Psoas muscle (tissue), 8 donors: ENCODE data around the gene NUP35. TPM values are rescaled to one million over a fixed set of nuclear protein-coding genes. Genes with fewer than 3 reads are reported as not detected.

Source experiments
- ATAC-seq, 4 donors: fragments of 200-7000 bp; cut with Tn5 transposase; one replicate each; pipeline ENCODE4 v1.9.1; 2020; ENCODE audit warnings: moderate library complexity in 3 of 4, mild to moderate bottlenecking in 2 of 4
- DNase-seq, 2 donors: peaks; one replicate each; pipeline ENCODE4 v3.0.0-alpha.2; 2020
- H3K27ac ChIP-seq: fragments of 200-600 bp; one replicate; pipeline ENCODE4 v1.8.0; 2022
- H3K27me3 ChIP-seq, 3 donors: fragments of 200-600 bp in 1 of 3; one replicate each; pipeline versions ENCODE4 v1.6.1 to v1.8.0; 2013 to 2022; ENCODE audit warnings: low read length in 2 of 3, mild to moderate bottlenecking in 2 of 3, moderate library complexity in 1 of 3; ENCODE audit not compliant: insufficient read depth in 3 of 3
- H3K36me3 ChIP-seq, 2 donors: fragments of 200-600 bp in 1 of 2; one replicate each; pipeline versions ENCODE4 v1.6.1 to v1.8.0; 2013 to 2022; ENCODE audit warnings: low read depth in 1 of 2, mild to moderate bottlenecking in 1 of 2, moderate library complexity in 1 of 2; ENCODE audit not compliant: insufficient read depth in 1 of 2
- H3K4me1 ChIP-seq: fragments of 200-600 bp; one replicate; pipeline ENCODE4 v1.8.0; 2022
- H3K4me3 ChIP-seq: fragments of 200-600 bp; one replicate; pipeline ENCODE4 v1.8.0; 2022; ENCODE audit warnings: mild to moderate bottlenecking
- H3K9me3 ChIP-seq: fragments of 200-600 bp; one replicate; pipeline ENCODE4 v1.8.0; 2022
- CTCF ChIP-seq: fragments of 200-600 bp; IDR thresholded peaks from one replicate; pipeline ENCODE4 v1.8.0; 2022; ENCODE audit warnings: antibody characterized with exemption
- WGBS, 3 donors: extraction: QIAGEN DNeasy Blood & Tissue Kit; methylation state at CpG; one replicate each; pipeline versions ENCODE4 v1.1.6 to v1.1.7; 2013; 5-methylcytosine and 5-hydroxymethylcytosine counted together
- intact Hi-C, 2 donors: fragments of 100-400 bp; cut with DNase I; formaldehyde crosslinking; loops; one replicate each; pipeline versions ENCODE4 v1.11.0 to v1.14.2; 2022
- polyA plus RNA-seq, 3 donors: library from polyadenylated mRNA; stranded (reverse); fragments of 200-250 nt; gene quantifications; one replicate each; pipeline ENCODE4 v1.2.3, GENCODE V29; 2013
- total RNA-seq, 4 donors: library from RNA; stranded (reverse); fragmentation: NEBNext Ultra II Directional in 2 of 4; extraction: Animal tissue kit (Norgen Biotek cat#: 25700) in 2 of 4; gene quantifications; one replicate each; pipeline versions ENCODE4 v1.2.1 to v1.2.4, GENCODE V29; 2021 to 2023
- donor health status: healthy with polysubstance abuse.
- donor health status: DM: no; HTN: no; CAD: no; lungs with moderate emphysema.
- donor health status: Bipolar disorder and iron deficiency.
- donor health status: healthy.
- donor health status: DM: yes; HTN: yes; CAD: no.
- donor health status: DM: no; HTN: no; CAD: no.
- donor health status: DM: no; HTN: no; CAD: no.
- donor health status: DM: yes; HTN: yes; CAD: no.

Gene NUP35
- total and polyA plus RNA-seq, 7 donors, result 5.1 to 11.9 (median 8.3) TPM

GRCh38 chr2:183124957-183125255, 663 bp downstream of the NUP35 start:
- 0 to 1% (median 0%) methylated on average over 10 of the region's 10 CpGs for WGBS, 3 donors
- Histone ChIP-seq H3K9me3 (no peaks in the 10 kb centered on the region), H3K4me1 (peaks cover 13% of the 10 kb centered on the region), H3K27me3 (no peaks in the 10 kb centered on the region), H3K27ac (peak overlapping the region; percentile 87), H3K4me3 (peak overlapping the region; percentile 93), H3K36me3 (peaks cover 0 to 14% of the 10 kb centered on the region in 2 donors)
- DNase-seq (no peak), ATAC-seq (no peak)
- TF ChIP-seq CTCF, result no peak
- intact Hi-C loops, result loop anchor here in 1 of 2 donors (5.0 kb wide), 1 partner anchor 43 kb away; no protein-coding TSS in a partner anchor

- peak overlapping the region; percentile 93 for H3K4me3 ChIP-seq
- H3K4me1 ChIP-seq, result peaks cover 13% of the 10 kb centered on the region
- no peaks in the 10 kb centered on the region for H3K27me3 ChIP-seq
- TF ChIP-seq CTCF, result no peak
- H3K27ac ChIP-seq, result no peak overlapping the region
- intact Hi-C loops, result no loop called here
- H3K9me3 ChIP-seq, result no peaks in the 10 kb centered on the region
- ATAC-seq (no peak), DNase-seq (no peak)
- peaks cover 0 to 22% of the 10 kb centered on the region in 2 donors for H3K36me3 ChIP-seq
- 82% methylated on average over 11 of the region's 11 CpGs for WGBS, 3 donors
Observed at GRCh38 chr2:183125659-183126341, 1.6 kb downstream of the NUP35 start.

- no peak for ATAC-seq
- TF ChIP-seq CTCF, result no peak
- Histone ChIP-seq H3K27me3 (no peaks in the 10 kb centered on the region), H3K4me3 (no peak overlapping the region), H3K36me3 (peaks cover 0 to 30% of the 10 kb centered on the region in 2 donors), H3K27ac (no peak overlapping the region), H3K4me1 (peaks cover 13% of the 10 kb centered on the region), H3K9me3 (no peaks in the 10 kb centered on the region)
- intact Hi-C loops, result no loop called here
- DNase-seq, result no peak
- WGBS, 3 donors, result 93 to 97% (median 95%) methylated on average over 2 of the region's 2 CpGs
Observed at GRCh38 chr2:183126635-183127034, 2.4 kb downstream of the NUP35 start.

- H3K27ac ChIP-seq, result no peak overlapping the region
- no peaks in the 10 kb centered on the region for H3K9me3 ChIP-seq
- peaks cover 0 to 64% of the 10 kb centered on the region in 2 donors for H3K36me3 ChIP-seq
- TF ChIP-seq CTCF, result no peak
- no peak overlapping the region for H3K4me3 ChIP-seq
- ATAC-seq, result no peak
- DNase-seq, result no peak
- WGBS, 3 donors, result 95 to 96% (median 95%) methylated on average over 2 of the region's 2 CpGs
- intact Hi-C loops, result no loop called here
- no peaks in the 10 kb centered on the region for H3K27me3 ChIP-seq
- H3K4me1 ChIP-seq, result no peaks in the 10 kb centered on the region
Observed at GRCh38 chr2:183134016-183134415, 9.8 kb downstream of the NUP35 start.

GRCh38 chr2:183148955-183149354, 24.7 kb downstream of the NUP35 start:
- no peaks in the 10 kb centered on the region for H3K27me3 ChIP-seq
- H3K9me3 ChIP-seq, result peaks cover 4% of the 10 kb centered on the region
- H3K4me3 ChIP-seq, result no peak overlapping the region
- intact Hi-C loops, result no loop called here
- ATAC-seq (no peak), DNase-seq (no peak)
- 97 to 98% (median 97%) methylated on average over 1 of the region's 1 CpG for WGBS, 3 donors
- H3K36me3 ChIP-seq, result peaks cover 2 to 13% of the 10 kb centered on the region in 2 donors
- H3K4me1 ChIP-seq, result peaks cover 8% of the 10 kb centered on the region
- H3K27ac ChIP-seq, result no peak overlapping the region
- no peak for TF ChIP-seq CTCF
